ENCODE results near the gene DMRTB1.

The DMRTB1 gene

DNA sequence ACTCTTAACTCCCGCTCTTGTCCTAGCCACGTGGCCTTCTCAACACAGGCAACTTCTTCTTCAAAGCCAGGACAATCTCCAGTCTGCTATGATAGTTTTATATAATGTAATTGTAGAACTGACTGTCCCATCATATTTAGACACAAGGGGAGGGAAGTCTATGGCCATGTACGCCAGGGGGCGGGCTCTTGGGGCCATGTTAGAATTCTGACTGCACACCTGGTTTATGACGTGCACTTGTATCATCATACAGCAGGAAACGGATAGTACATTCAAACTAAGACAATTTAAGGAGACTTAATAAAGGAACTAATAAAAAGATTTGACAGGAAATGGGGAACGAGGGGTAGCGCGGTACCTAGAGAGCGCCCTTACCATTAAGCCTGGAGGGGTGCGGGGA is 21.5 kb downstream of the DMRTB1 start:
- Mint-ChIP-seq H3K4me1 (ENCODE audit: low read depth) (no peaks in the 10 kb centered on the region), H3K27me3 (peaks cover 7% of the 10 kb centered on the region)
- intact Hi-C loops (cut with micrococcal nuclease): no loop called here

DNA sequence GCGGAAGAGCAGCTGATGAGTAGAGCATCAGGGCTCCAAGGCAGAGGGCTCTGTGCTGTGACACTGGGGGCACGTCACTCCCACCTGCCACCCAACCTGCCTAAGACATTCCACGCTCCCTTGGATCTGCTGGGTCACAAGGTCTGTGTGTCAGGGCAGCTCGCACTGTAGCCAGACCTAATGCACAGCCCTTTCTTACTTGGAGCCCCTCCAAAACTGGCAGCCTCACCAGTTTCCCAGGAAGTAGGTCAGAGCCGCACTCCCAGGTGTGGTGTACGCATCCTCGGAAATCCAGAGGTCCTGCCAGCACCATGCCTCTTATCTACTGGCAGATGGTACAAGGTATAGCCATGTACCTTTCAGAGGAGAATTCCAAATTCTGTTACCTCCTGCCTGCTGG is 22.3 kb downstream of the DMRTB1 start:
- H3K4me1 Mint-ChIP-seq (ENCODE audit: low read depth): no peaks in the 10 kb centered on the region
- peaks cover 4% of the 10 kb centered on the region for H3K27me3 Mint-ChIP-seq
- H3K36me3 Mint-ChIP-seq (ENCODE audit: low read depth): no peaks in the 10 kb centered on the region
- intact Hi-C loops (cut with micrococcal nuclease): no loop called here
- H3K27ac Mint-ChIP-seq: no peak overlapping the region
- no peak overlapping the region for H3K4me3 Mint-ChIP-seq
- no peaks in the 10 kb centered on the region for H3K9me3 Mint-ChIP-seq

More for the DNA sequence above, 21.5 kb downstream of the DMRTB1 start:
- no peak overlapping the region for H3K4me3 Mint-ChIP-seq
- H3K9me3 Mint-ChIP-seq: no peaks in the 10 kb centered on the region
- no peak overlapping the region for H3K27ac Mint-ChIP-seq
- H3K36me3 Mint-ChIP-seq (ENCODE audit: low read depth): no peaks in the 10 kb centered on the region

DNA sequence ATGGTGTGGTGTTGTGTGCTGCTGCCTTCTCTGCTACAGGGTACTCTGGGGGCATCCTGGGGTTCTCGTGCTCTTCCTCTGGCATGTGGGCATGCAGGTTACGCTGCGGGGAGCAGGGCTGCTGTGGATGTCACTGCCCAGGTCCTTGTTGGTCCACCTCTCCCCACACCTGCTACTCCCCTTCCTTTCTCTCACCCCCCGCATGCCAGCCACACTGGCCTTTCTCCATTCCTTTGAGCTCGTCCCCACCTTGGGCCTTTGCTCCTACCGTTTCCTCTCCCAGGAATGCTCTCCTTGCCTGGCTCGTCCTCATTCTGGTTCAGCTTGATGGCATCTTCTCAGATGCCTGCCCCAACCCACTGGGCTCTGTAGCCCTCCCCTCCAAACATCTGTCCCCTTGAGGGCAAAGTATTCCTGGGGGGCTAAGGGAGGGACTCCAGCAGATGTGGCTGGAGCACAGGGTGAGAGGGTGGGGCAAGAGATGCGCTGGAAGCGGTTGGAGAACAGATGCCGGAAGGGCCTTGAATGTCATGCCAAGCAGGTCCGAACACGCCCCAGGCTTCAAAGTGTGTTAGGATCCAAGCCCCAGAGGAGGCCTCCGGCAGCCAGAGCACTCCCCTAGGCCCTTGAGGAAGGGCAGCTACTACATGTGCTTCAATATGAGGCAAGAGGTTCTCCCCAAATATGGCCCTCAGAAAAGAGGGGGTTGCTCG is 23.4 kb downstream of the DMRTB1 start:
- Mint-ChIP-seq H3K27me3 (peaks cover 4% of the 10 kb centered on the region), H3K36me3 (ENCODE audit: low read depth) (no peaks in the 10 kb centered on the region), H3K27ac (no peak overlapping the region), H3K9me3 (no peaks in the 10 kb centered on the region), H3K4me3 (no peak overlapping the region), H3K4me1 (ENCODE audit: low read depth) (no peaks in the 10 kb centered on the region)
- intact Hi-C loops (cut with micrococcal nuclease): no loop called here

DNA sequence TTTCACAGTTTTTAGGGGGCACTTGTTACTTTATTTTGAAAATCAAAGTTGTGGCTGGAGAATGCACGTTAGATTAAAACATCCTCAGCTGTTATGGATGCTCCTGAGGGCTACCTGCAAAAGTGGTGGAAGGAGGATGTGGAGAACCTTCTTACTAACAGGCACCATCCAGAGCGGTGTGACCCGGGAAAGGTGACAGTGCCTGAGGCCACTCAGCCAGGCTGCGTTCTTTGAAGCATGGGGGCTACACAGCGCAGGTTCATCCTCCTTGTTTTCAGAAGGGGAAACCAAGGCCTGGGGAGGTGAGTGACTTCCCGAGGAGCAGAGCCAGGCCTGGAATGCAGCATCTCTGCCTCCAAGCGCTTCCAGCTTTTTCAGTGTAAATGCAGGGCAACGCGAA is 24.0 kb downstream of the DMRTB1 start:
- intact Hi-C loops (cut with micrococcal nuclease): no loop called here
- peaks cover 4% of the 10 kb centered on the region for H3K27me3 Mint-ChIP-seq
- H3K36me3 Mint-ChIP-seq (ENCODE audit: low read depth): no peaks in the 10 kb centered on the region
- H3K9me3 Mint-ChIP-seq: no peaks in the 10 kb centered on the region
- no peak overlapping the region for H3K27ac Mint-ChIP-seq
- no peaks in the 10 kb centered on the region for H3K4me1 Mint-ChIP-seq (ENCODE audit: low read depth)
- no peak overlapping the region for H3K4me3 Mint-ChIP-seq

DNA sequence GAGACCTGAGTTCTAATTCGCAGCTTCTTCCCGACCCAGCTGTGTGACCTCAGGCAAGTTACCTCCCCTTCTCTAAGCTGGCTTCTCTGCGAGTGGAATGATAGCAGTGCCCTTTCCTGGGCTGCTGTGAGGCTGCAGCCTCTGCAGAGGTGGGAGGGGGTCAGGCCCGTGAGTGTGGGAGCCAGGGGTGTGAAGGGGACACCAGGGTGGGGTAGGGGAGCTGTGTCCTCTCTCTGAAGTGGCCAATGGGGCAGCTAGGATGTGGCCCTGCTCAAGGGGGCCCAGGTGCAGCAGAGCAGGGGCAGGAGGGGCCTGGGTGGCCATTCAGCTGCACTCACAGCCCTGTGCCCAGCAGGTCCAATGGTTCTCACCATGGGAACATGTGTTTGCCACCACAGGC is 24.5 kb downstream of the DMRTB1 start:
- intact Hi-C loops (cut with micrococcal nuclease): no loop called here

DNA sequence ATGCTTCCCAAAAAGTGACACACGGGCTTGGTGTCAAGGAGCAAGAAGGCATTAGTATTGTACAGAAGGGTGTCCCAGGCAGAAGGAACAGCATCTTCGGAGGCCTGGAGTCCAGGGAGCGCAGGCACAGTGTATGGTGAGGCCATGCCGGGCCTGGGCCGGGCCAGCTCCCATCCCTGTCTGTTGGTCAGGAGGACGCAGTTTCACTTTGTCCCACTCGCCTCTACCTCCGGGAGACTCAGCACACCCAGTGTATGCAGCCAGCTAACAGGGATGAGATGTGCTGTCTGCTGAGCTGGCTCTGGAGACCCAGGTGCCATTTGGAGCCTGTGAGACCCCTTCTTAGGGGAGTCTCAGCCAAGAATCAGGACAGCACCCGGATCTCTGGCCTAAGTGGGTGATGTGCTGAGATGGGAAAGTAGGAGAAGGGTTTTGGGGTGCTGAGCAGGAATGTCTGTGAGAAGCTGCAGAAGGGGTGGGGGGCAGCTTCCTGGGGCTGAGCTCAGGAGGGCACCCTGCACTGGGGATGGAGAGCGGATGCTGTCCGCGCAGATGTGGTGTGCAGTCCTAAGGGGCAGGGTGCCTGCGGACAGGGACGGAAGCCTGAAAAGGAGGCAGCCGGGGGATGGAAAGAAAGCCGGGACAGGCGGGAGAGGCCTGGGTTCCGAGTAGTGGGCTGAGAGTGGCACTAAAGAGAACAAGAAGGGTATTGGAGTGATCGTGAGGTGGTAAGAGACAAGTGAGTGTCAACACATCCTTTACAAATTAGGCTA is 25.7 kb downstream of the DMRTB1 start:
- Mint-ChIP-seq H3K4me3 (no peak overlapping the region), H3K9me3 (no peaks in the 10 kb centered on the region), H3K27ac (no peak overlapping the region), H3K4me1 (ENCODE audit: low read depth) (no peaks in the 10 kb centered on the region), H3K36me3 (ENCODE audit: low read depth) (no peaks in the 10 kb centered on the region), H3K27me3 (peaks cover 6% of the 10 kb centered on the region)
- intact Hi-C loops (cut with micrococcal nuclease): loop anchor here (1.0 to 5.0 kb wide), 2 partner anchors 269 to 1327 kb away; no protein-coding TSS in a partner anchor

More for the DNA sequence above, 24.5 kb downstream of the DMRTB1 start:
- no peaks in the 10 kb centered on the region for H3K9me3 Mint-ChIP-seq
- peaks cover 4% of the 10 kb centered on the region for H3K27me3 Mint-ChIP-seq
- no peak overlapping the region for H3K4me3 Mint-ChIP-seq
- no peaks in the 10 kb centered on the region for H3K4me1 Mint-ChIP-seq (ENCODE audit: low read depth)
- H3K36me3 Mint-ChIP-seq (ENCODE audit: low read depth): no peaks in the 10 kb centered on the region
- H3K27ac Mint-ChIP-seq: no peak overlapping the region

DNA sequence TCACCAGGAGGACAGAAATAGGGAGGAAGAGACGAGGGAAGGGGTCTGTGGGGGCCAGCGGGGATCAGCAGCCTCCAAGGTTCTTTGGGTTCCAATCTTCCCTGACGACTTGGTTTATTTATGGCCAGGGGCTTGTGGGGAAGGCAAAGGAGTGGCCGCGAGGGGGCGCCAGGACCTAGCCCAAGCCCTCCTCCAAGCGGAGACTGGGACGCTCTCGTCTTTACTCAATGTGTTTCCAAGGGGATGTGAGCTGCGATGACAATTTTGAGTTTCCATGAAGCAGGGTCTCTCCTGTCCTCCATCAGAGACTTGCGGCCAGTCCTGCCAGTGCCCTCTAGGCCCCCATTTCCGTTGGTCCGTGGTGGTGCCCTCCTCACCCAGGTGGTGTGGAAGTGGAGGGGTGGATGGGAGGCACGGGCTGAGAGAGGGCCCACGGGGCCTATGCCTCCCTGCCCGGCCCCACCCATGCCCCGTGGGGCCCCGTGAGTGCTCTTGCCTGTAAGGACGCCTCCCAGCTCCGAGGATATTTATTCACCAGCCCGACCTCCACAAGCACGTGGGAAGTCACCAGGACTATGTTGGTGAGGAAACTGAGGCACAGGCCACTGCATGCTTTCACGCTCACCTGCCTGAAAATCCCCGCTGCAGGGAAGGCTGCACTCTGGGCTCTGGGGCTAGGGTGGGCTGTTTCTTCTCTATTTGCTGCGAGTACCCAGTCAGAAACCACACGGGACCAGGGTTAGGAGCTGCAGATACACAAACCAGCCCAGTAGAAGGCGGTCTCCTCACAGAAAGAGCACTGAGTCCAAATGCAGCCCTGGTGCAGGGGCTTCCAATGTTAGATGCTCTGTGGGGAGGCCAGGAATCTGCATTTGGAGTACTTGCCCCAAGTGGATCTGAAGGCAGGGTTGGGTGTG is 26.5 kb downstream of the DMRTB1 start:
- Mint-ChIP-seq H3K9me3 (no peaks in the 10 kb centered on the region), H3K27me3 (peaks cover 7% of the 10 kb centered on the region), H3K36me3 (ENCODE audit: low read depth) (no peaks in the 10 kb centered on the region), H3K4me1 (ENCODE audit: low read depth) (no peaks in the 10 kb centered on the region), H3K27ac (no peak overlapping the region), H3K4me3 (no peak overlapping the region)
- intact Hi-C loops (cut with micrococcal nuclease): loop anchor here (1.0 to 5.0 kb wide), 2 partner anchors 269 to 1327 kb away; no protein-coding TSS in a partner anchor

DNA sequence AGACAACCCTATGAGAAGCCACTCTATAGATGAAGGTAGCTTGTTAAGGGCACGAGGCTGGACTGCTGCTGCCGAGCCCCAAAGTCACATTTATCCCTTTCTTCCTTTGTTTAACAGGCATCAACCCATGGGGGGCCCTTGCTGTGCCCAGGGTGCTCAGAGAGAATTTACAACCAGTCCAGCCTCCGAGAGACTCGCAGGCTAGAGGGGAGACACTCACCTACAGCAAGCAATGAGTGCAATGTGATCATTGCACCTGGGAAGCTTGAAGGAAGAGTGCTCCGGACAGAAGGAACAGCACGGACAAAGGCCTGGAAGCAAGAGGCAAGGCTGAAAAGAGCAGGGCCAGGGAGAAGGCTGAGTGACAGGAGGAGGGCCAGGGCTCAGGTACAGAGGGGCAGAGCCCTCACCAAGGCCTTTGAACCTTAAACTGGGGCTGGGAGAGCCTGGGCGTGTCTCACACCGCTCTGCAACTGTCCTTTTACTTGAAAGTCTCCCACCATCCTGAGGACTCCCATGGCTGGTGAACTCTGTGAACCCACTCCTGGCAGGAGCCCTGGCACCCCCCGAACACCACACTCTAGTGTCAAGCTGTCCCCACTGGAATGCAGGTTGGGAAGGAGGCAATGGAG is 27.3 kb downstream of the DMRTB1 start:
- H3K36me3 Mint-ChIP-seq (ENCODE audit: low read depth): no peaks in the 10 kb centered on the region
- peaks cover 7% of the 10 kb centered on the region for H3K27me3 Mint-ChIP-seq
- H3K9me3 Mint-ChIP-seq: no peaks in the 10 kb centered on the region
- intact Hi-C loops (cut with micrococcal nuclease): loop anchor here (5.0 kb wide), 1 partner anchor 1326 kb away; no protein-coding TSS in a partner anchor
- no peak overlapping the region for H3K4me3 Mint-ChIP-seq
- no peak overlapping the region for H3K27ac Mint-ChIP-seq
- H3K4me1 Mint-ChIP-seq (ENCODE audit: low read depth): no peaks in the 10 kb centered on the region

DNA sequence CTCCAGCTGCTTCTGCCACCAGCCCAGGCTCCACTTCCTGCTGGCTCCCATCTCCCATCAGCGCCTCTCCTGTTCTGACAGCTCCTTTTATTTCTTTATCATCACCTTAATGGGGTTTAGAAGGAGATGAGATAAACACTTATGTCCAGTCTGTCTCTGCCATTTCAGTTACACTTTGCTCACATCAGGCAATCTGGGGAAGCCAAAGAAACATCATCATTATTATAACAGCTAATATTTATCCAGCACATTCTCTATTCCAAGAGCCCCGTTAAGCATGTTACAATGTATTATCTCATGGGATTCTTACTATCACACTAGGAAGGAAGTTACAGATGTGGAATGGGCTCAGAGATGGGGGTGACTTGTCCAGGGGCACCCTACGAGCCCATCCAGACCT is 31.2 kb downstream of the DMRTB1 start:
- intact Hi-C loops (cut with micrococcal nuclease): no loop called here
- no peaks in the 10 kb centered on the region for H3K36me3 Mint-ChIP-seq (ENCODE audit: low read depth)
- no peaks in the 10 kb centered on the region for H3K9me3 Mint-ChIP-seq
- no peak overlapping the region for H3K4me3 Mint-ChIP-seq
- H3K4me1 Mint-ChIP-seq (ENCODE audit: low read depth): no peaks in the 10 kb centered on the region
- H3K27me3 Mint-ChIP-seq: peaks cover 3% of the 10 kb centered on the region
- H3K27ac Mint-ChIP-seq: no peak overlapping the region

DNA sequence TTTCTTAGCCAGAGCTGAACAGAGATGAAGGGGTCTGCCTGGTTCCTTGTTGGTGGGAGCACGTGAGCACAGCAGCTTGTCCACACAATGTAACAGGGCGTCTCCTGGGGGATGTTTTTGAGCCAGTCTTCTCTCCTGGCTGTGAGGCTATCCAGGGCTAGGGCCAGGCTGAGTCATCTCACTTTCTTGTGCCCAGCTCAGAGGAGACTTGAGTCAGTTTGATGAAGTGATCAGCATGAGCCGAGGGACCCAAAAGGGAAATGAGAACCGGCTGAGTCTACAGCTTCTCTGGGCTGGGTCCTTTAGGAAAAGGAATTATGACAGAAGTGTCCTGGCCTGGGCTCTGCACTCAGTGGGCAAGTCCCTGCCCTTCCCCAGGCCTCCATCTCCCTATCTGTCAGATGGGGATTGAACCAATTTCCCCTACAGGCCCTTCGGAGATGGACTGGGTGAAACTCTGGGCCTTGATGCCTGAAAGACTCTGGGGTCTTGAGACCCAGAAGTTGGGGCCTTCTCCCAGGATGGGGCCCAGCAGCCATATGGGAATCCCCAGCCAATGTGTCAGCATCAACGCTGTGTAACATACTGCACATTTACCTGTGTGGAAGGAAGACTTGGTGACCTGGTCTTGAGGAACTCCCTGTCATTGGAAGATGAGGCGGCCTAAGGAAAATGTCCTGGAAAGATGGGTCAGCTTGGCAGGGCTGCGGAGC is 36.6 kb downstream of the DMRTB1 start:
- Mint-ChIP-seq H3K36me3 (ENCODE audit: low read depth) (no peaks in the 10 kb centered on the region), H3K4me3 (no peak overlapping the region), H3K27me3 (no peaks in the 10 kb centered on the region), H3K4me1 (ENCODE audit: low read depth) (no peaks in the 10 kb centered on the region), H3K9me3 (no peaks in the 10 kb centered on the region), H3K27ac (no peak overlapping the region)
- intact Hi-C loops (cut with micrococcal nuclease): no loop called here

DNA sequence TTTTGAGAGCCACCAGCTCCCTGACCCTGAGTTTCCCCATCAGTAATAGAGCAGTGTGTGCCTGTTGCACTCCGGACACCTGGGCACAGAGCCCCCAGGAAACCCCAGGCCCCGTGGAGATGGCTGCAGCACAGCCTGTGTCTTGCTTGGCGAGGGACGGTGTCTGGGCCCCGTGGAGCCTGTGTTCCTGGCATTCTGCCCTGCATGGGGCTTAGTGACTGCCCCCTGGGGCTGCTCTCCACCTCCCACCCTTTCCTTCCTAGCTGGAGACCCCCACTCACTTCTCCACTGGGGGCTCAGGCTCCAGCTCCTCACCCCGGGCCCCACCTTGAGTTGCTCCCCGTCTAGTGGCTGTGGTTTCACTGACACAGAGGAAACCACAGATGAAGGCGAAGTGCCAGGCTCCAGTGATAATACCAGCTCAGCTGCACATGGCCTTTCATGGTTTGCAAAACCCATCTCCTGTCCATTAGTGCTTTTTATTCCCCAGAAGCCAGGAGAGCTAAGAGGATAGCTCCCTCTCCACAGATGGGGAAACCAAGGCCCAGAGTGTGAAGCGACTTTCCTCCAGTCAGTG is 39.4 kb downstream of the DMRTB1 start:
- no peaks in the 10 kb centered on the region for H3K36me3 Mint-ChIP-seq (ENCODE audit: low read depth)
- intact Hi-C loops (cut with micrococcal nuclease): no loop called here
- no peaks in the 10 kb centered on the region for H3K4me1 Mint-ChIP-seq (ENCODE audit: low read depth)
- no peaks in the 10 kb centered on the region for H3K9me3 Mint-ChIP-seq
- H3K27me3 Mint-ChIP-seq: no peaks in the 10 kb centered on the region
- no peak overlapping the region for H3K4me3 Mint-ChIP-seq
- no peak overlapping the region for H3K27ac Mint-ChIP-seq

DNA sequence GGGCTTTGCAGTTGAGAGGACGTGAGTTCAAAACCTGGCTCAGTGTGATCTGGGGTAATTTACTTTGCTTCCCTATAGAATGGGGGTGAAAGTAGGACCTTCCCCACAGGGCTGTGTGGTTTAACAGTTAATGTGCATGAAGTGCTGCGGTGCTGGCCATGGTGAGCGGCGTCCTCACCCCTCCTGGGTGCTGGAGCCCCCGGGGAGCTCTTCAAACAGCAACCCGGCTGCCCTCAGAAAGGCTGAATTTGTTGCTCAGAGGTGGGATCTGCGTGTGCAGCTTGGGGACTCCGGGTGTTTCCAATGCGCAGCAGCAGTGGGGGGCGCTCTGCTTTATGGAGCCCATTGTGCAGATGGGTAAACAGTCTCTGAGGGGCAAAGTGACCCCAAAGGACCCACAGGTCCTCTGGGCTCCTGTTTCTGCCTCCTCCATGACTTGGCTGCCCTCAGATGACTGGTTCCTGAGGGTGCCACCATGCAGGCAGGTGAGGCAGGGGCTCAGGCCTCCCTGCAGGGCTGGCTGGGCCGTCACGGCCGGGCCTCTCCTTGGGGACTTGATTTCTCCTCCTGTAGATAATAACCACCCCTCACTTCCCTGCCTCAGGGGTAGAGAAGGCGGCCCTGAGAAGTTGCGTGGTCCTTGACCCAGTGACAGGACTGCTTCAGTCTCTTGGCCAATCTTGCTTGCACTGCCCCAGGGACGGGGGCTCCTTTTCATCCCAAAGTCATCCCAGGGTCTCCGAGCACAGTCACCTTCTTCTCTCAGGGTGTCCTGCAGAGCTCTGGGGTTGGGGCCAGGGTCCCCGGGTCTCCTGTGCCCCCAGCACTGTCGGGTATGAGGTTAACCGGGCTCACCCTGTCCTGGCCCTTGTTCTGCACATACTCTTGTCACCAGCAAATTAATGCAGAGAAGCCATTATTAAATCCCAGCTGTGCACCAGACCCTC is 40.3 kb downstream of the DMRTB1 start:
- Mint-ChIP-seq H3K36me3 (ENCODE audit: low read depth) (no peaks in the 10 kb centered on the region), H3K27me3 (no peaks in the 10 kb centered on the region), H3K4me3 (no peak overlapping the region), H3K27ac (no peak overlapping the region), H3K4me1 (ENCODE audit: low read depth) (no peaks in the 10 kb centered on the region), H3K9me3 (no peaks in the 10 kb centered on the region)
- intact Hi-C loops (cut with micrococcal nuclease): no loop called here

All from dendritic cell treated with granulocyte-macrophage colony-stimulating factor and Interleukin-4, amounts not matched to agents 40 ng/mL and 50 ng/mL, for 4 days (primary cell).